GM19099 (cell line): ENCODE results near the gene MALT1.

Experiments used
- POLR2A ChIP-seq: IDR thresholded peaks from 3 replicates; pipeline ENCODE4 v1.6.1; 2011; ENCODE audit warnings: low read depth; ENCODE audit not compliant: insufficient read length; ENCODE audit errors: extremely low read depth

The MALT1 gene

GRCh38 chr18:58748899-58749595 is 77.8 kb downstream of the MALT1 start:
- no peak for TF ChIP-seq POLR2A

GRCh38 chr18:58753976-58754375 is 82.7 kb downstream of the MALT1 start:
- no peak for TF ChIP-seq POLR2A

GRCh38 chr18:58754544-58755068 is 83.3 kb downstream of the MALT1 start:
- no peak for TF ChIP-seq POLR2A

GRCh38 chr18:58755304-58756010 is 84.2 kb downstream of the MALT1 start:
- TF ChIP-seq POLR2A = no peak

GRCh38 chr18:58756148-58756547 is 84.9 kb downstream of the MALT1 start:
- TF ChIP-seq POLR2A = no peak

GRCh38 chr18:58756596-58757240 is 85.5 kb downstream of the MALT1 start:
- TF ChIP-seq POLR2A = no peak

GRCh38 chr18:58758046-58758445 is 86.8 kb downstream of the MALT1 start:
- no peak for TF ChIP-seq POLR2A

GRCh38 chr18:58758606-58759005 is 87.3 kb downstream of the MALT1 start:
- no peak for TF ChIP-seq POLR2A

- TF ChIP-seq POLR2A = no peak
Observed at GRCh38 chr18:58761241-58761969, 90.1 kb downstream of the MALT1 start.

GRCh38 chr18:58761970-58762780 is 90.9 kb downstream of the MALT1 start:
- no peak for TF ChIP-seq POLR2A

GRCh38 chr18:58762781-58763171 is 91.5 kb downstream of the MALT1 start:
- no peak for TF ChIP-seq POLR2A

- TF ChIP-seq POLR2A = no peak
Observed at GRCh38 chr18:58766164-58766563, 94.9 kb downstream of the MALT1 start.

GRCh38 chr18:58766946-58767345 is 95.7 kb downstream of the MALT1 start:
- TF ChIP-seq POLR2A = no peak

- no peak for TF ChIP-seq POLR2A
Observed at GRCh38 chr18:58768293-58768974, 97.2 kb downstream of the MALT1 start.
